ENCODE results near the gene ADORA2A. TPM values are rescaled to one million over a fixed set of nuclear protein-coding genes. Genes with fewer than 3 reads are reported as not detected.

The ADORA2A gene
- total RNA-seq, 4 donors from 2014 or later: 0.39 to 8.4 (median 1.3) TPM

DNA sequence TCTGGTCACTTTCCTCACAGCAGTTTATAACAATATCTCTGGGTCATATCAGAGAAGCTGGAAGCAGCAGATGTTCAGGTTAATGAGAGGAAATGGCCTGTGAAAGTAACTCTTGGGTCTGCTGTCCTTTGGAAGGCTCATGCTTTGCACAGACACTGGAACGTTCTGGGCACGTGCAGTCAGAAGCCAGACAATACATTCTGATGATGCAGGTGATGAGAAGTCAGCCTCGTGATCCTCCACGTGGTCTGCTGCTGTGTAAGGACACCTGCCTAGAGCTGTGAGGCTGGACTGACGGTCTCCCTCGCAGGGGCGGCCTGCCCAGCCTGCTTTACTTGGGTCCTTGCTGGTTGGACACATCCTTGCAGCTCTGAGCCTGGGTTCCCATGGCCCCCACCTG, 18.8 kb upstream of the ADORA2A start:
- H3K4me3 ChIP-seq (ENCODE audit: low read depth, poor library complexity, severe bottlenecking): no peak overlapping the region
- no peak for TF ChIP-seq POLR2A (IDR thresholded peaks at IDR 0.05)
- TF ChIP-seq, protein P1, sequence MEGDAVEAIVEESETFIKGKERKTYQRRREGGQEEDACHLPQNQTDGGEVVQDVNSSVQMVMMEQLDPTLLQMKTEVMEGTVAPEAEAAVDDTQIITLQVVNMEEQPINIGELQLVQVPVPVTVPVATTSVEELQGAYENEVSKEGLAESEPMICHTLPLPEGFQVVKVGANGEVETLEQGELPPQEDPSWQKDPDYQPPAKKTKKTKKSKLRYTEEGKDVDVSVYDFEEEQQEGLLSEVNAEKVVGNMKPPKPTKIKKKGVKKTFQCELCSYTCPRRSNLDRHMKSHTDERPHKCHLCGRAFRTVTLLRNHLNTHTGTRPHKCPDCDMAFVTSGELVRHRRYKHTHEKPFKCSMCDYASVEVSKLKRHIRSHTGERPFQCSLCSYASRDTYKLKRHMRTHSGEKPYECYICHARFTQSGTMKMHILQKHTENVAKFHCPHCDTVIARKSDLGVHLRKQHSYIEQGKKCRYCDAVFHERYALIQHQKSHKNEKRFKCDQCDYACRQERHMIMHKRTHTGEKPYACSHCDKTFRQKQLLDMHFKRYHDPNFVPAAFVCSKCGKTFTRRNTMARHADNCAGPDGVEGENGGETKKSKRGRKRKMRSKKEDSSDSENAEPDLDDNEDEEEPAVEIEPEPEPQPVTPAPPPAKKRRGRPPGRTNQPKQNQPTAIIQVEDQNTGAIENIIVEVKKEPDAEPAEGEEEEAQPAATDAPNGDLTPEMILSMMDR (IDR thresholded peaks at IDR 0.05): no peak
- intact Hi-C loops (cut with DNase I; ENCODE audit: low total_unique reads): no loop called here
- 74 to 76% methylated on average over 7 of the region's 7 CpGs for WGBS, 2 donors
- DNase-seq (ENCODE audit: low spot score in 2 of 2): no peak

DNA sequence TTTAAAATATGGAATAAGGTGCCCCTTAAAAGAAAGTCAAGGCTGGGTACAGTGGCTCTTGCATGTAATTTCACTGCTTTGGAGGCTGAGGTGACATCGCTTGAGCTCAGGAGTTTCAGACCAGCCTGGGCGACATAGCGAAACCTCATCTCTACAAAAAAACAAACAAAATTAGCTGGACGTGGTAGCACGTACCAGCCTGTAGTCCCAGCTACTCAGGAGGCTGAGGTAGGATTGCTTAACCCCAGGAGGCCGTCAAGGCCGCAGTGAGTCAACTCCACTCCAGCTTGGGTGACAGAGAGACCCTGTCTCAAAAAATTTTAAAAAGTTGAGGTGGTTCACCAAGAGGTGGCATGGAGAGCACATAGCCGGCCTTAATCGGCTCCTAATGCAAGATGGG, 17.7 kb upstream of the ADORA2A start:
- H3K4me3 ChIP-seq (ENCODE audit: low read depth, poor library complexity, severe bottlenecking): no peak overlapping the region
- 89 to 92% methylated on average over 9 of the region's 9 CpGs for WGBS, 2 donors
- no peak for TF ChIP-seq POLR2A (IDR thresholded peaks at IDR 0.05)
- TF ChIP-seq, protein P1 (IDR thresholded peaks at IDR 0.05): no peak
- intact Hi-C loops (cut with DNase I; ENCODE audit: low total_unique reads): no loop called here
- no peak for DNase-seq (ENCODE audit: low spot score in 2 of 2)

DNA sequence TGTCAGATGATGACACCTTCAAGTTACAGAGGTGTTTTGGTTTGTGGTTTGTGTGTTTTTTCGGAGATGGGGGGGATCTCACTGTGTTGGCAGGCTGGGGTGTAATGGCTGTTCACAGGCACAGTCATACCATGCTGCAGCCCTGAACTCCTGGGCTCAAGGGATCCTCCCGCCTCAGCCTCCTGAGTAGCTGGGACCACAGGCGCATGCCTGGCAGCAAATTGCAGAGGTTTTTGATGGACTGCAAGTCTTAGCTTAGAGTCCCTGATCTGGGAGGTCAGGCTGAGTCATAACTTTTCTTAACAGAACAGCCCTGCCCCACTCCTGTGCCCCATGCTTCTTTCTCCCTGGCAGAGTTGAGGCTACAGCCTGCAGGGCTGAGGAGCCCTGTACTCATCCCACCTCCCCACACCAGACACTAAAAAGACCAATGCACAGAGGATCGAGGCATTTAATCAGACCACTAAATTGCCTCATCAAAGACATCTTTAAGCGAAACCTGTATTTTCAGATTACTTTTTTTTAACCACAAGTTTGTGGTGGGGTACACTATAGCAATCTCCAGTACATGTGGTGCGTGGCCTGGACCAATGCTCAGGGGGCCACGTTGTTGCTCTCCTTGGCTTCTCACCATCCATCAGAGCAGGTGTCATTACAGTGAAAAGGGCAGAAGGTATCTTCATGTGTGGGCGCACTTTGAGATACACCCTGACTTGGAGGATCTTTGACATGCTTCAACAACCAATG, 17.1 kb upstream of the ADORA2A start:
- no peak overlapping the region for H3K4me3 ChIP-seq (ENCODE audit: low read depth, poor library complexity, severe bottlenecking)
- TF ChIP-seq, protein P1 (IDR thresholded peaks at IDR 0.05): no peak
- no peak for TF ChIP-seq POLR2A (IDR thresholded peaks at IDR 0.05)
- 86 to 91% methylated on average over 7 to 8 of the region's 8 CpGs for WGBS, 2 donors
- no peak for DNase-seq (ENCODE audit: low spot score in 2 of 2)
- intact Hi-C loops (cut with DNase I; ENCODE audit: low total_unique reads): no loop called here

DNA sequence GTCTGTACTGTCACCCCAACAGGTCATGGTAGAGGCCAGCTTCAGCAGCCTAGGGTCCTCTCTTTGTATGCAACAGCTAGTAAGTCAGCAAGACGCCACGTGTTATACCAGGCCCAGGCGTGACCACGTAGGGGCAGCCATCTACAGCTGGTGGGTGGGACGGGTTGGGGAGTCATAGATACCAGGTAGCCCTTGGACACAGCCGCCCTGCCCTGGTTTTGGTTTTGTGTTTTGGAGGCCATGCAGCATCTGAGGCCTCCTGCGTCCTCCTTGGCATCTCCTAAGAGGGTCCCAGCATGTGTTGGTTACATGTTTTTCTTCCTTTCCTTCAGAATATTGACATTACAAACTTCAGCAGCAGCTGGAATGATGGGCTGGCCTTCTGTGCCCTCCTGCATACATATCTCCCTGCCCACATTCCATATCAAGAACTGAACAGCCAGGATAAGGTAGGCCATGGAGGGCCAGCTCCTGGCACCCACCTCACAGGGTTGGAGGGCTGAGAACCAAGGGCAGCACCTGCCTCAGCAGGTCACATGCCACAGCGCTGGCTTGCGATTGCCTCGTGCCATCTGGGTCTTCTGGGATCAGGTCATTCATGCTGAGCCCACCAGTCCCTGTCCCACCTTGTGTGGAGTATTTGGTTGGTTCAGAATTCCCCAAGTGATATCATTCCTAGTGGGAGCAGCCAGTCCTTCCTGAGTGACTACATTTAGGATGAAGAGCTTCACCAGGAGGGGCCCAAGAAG, 16.0 kb upstream of the ADORA2A start:
- WGBS, 2 donors: 86 to 96% methylated on average over 10 of the region's 10 CpGs
- no peak overlapping the region for H3K4me3 ChIP-seq (ENCODE audit: low read depth, poor library complexity, severe bottlenecking)
- intact Hi-C loops (cut with DNase I; ENCODE audit: low total_unique reads): no loop called here
- no peak for TF ChIP-seq POLR2A (IDR thresholded peaks at IDR 0.05)
- TF ChIP-seq, protein P1 (IDR thresholded peaks at IDR 0.05): no peak
- DNase-seq (ENCODE audit: low spot score in 2 of 2): peak in 1 of 2 donors; percentile 54

DNA sequence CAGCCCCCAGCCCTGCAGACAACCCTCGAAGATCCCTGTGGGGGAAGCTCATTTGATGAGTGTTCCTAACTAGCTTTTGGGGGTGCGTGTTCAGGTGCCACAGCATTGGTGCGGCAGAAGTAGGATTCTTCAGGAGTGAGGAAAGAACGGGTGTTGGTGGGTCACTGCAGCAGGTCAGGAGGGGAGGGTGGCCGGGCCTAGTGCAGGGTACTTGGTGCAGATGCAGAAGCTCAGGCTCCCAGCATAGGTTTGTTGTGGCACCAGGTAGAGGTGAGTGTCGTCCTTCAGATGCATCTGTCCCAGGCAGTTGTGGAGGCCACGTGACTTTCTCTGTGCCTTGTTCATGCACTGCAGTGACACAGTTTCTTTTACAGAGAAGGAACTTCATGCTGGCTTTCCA, 15.1 kb upstream of the ADORA2A start:
- peak in 1 of 2 donors; percentile 70 for DNase-seq (ENCODE audit: low spot score in 2 of 2)
- WGBS, 2 donors: 79 to 85% methylated on average over 7 of the region's 7 CpGs
- TF ChIP-seq, protein P1 (IDR thresholded peaks at IDR 0.05): no peak
- TF ChIP-seq POLR2A (IDR thresholded peaks at IDR 0.05): no peak
- no peak overlapping the region for H3K4me3 ChIP-seq (ENCODE audit: low read depth, poor library complexity, severe bottlenecking)
- intact Hi-C loops (cut with DNase I; ENCODE audit: low total_unique reads): no loop called here

Measured in lower leg skin (tissue), 4 donors.